ENCODE measurements around the gene DHRS4L2.
A peak's percentile ranks its signal among the peaks of the same experiment; 100 is the strongest.
"Not testable (repeated sequence)": the region's sequence is repeated elsewhere in the genome, so short reads cannot be mapped to it uniquely, and the experiment has no call there.

DNA sequence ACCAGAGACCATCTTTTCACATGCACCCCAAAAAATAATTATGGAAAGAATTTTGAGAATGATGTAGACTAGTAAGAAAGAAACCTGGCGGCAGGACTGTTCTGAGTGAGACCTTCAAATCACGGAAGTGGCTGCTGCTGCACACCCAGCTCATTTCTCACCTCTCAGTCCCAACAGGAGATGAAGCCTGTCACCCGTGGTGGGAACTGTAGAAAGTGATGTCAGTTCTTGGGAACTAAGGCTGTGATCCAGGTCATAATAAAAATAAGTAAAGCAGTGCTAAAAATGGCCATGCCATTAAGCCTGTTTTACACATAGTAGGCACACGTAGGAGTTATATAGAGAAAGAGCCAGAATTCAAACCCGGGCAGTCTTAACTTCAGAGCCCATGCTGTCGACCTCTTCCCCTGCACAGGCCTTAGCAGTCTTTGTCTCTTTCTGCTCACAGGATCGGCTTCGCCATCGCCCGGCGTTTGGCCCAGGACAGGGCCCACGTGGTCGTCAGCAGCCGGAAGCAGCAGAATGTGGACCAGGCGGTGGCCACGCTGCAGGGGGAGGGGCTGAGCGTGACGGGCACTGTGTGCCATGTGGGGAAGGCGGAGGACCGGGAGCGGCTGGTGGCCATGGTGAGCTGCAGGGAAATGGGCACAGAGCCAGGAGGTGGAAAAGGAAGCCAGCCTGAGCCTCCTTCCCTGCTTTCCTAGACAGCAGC, 1.2 kb downstream of the DHRS4L2 start:
- TF ChIP-seq CTCF (IDR thresholded peaks at IDR 0.05; ENCODE audit: extremely low read depth in 1 of 2, insufficient read depth in 1 of 2, low read depth in 1 of 2, low read length in 2 of 2); POLR2A (IDR thresholded peaks at IDR 0.05; ENCODE audit: low read depth, low read length); POLR2AphosphoS5 (IDR thresholded peaks at IDR 0.05; ENCODE audit: insufficient read depth, low read depth, low read length); JUN (IDR thresholded peaks at IDR 0.05; ENCODE audit: borderline replicate concordance, insufficient read depth, insufficient read length, low read depth): not testable (repeated sequence)
- TF ChIP-seq, protein P1, sequence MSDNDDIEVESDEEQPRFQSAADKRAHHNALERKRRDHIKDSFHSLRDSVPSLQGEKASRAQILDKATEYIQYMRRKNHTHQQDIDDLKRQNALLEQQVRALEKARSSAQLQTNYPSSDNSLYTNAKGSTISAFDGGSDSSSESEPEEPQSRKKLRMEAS (IDR thresholded peaks at IDR 0.05; ENCODE audit: insufficient read depth, insufficient read length), result peak; percentile 13
